OCI-LY7 (cell line): ENCODE measurements around the gene HTR3A.

Experiments
- CTCF ChIP-seq: fragments of 200-600 bp; sonication (generic); conservative IDR thresholded peaks from 2 replicates; pipeline ENCODE4 v1.5.1; 2014; ENCODE audit warnings: mild to moderate bottlenecking, antibody characterized with exemption, low read length, moderate library complexity, mixed read lengths
- EZH2phosphoT487 ChIP-seq: fragments of 200-600 bp; sonication (generic); IDR thresholded peaks from 2 replicates; pipeline ENCODE4 v1.6.1; 2018; ENCODE audit warnings: low read depth, borderline replicate concordance, mild to moderate bottlenecking, mixed run types, antibody characterized with exemption, low read length, moderate library complexity, mixed read lengths

- TF ChIP-seq EZH2phosphoT487, result no peak
- TF ChIP-seq CTCF, result no peak
Measured at GRCh38 chr11:114016986-114017385, 42.1 kb downstream of the HTR3A start.
